ENCODE results near the gene MNAT1. TPM values are rescaled to one million over a fixed set of nuclear protein-coding genes. Genes with fewer than 3 reads are reported as not detected.
A peak's percentile ranks its signal among the peaks of the same experiment; 100 is the strongest.

The MNAT1 gene
- total RNA-seq, 2 experiments from 2014 or later = 36.2 to 40.3 TPM

GRCh38 chr14:60856111-60856510 is 121.5 kb downstream of the MNAT1 start:
- intact Hi-C loops (cut with DNase I, micrococcal nuclease) = no loop called here
- POLR2A ChIA-PET = interaction anchor here (0.6 kb wide), 2 partner anchors 104 to 109 kb away, joined by 4 read pairs; no protein-coding TSS in a partner anchor
- no peak for DNase-seq
- CTCF ChIA-PET = interaction anchor here (0.7 to 0.9 kb wide), 2 partner anchors 200 to 462 kb away, joined by 4 to 5 read pairs; no protein-coding TSS in a partner anchor
- peak; percentile 72 for ATAC-seq
- Mint-ChIP-seq H3K4me1 (peaks cover 19% of the 10 kb centered on the region), H3K4me3 (no peak overlapping the region), H3K27me3 (no peaks in the 10 kb centered on the region), H3K36me3 (ENCODE audit: low read depth) (peaks cover 54% of the 10 kb centered on the region), H3K27ac (no peak overlapping the region), H3K9me3 (ENCODE audit: low read depth) (peaks cover 10% of the 10 kb centered on the region)

DNA sequence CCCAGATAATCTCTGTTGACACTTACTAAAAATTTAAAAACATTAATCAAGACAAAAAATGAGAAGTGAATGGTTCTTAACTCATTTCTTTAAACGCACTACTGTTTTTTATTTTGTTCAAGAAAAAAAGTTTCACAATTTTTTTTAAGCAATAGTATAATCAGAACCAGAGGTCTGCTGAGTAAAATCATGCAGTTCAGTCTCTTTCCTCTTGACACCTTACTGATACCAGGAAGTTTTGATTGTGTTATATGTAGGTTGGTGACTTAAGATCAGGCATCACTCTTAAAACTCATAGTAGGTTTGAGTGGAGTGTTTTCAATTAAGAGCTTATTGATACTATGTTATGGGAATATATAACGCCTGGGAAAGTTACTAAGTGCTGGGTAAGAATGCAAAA is 125.0 kb downstream of the MNAT1 start:
- Mint-ChIP-seq H3K36me3 (ENCODE audit: low read depth) (peaks cover 30% of the 10 kb centered on the region), H3K4me3 (no peak overlapping the region), H3K4me1 (peaks cover 19% of the 10 kb centered on the region), H3K9me3 (ENCODE audit: low read depth) (peaks cover 3% of the 10 kb centered on the region), H3K27ac (no peak overlapping the region), H3K27me3 (no peaks in the 10 kb centered on the region)
- intact Hi-C loops (cut with DNase I, micrococcal nuclease) = loop anchor here in 1 of 2 experiments (2.0 kb wide), 1 partner anchor 107 kb away; no protein-coding TSS in a partner anchor
- POLR2A ChIA-PET = no interaction called here
- peak; percentile 88 for ATAC-seq
- CTCF ChIA-PET = no interaction called here
- no peak for DNase-seq

GRCh38 chr14:60861545-60862140 is 127.1 kb downstream of the MNAT1 start:
- intact Hi-C loops (cut with DNase I, micrococcal nuclease) = no loop called here
- no peaks in the 10 kb centered on the region for H3K9me3 Mint-ChIP-seq (ENCODE audit: low read depth)
- POLR2A ChIA-PET = no interaction called here
- CTCF ChIA-PET = no interaction called here
- no peak for ATAC-seq
- peaks cover 11% of the 10 kb centered on the region for H3K4me1 Mint-ChIP-seq
- peaks cover 15% of the 10 kb centered on the region for H3K36me3 Mint-ChIP-seq (ENCODE audit: low read depth)
- H3K27ac Mint-ChIP-seq = no peak overlapping the region
- H3K27me3 Mint-ChIP-seq = no peaks in the 10 kb centered on the region
- no peak overlapping the region for H3K4me3 Mint-ChIP-seq
- no peak for DNase-seq

- intact Hi-C loops (cut with DNase I, micrococcal nuclease) = no loop called here
These were observed 127.7 kb downstream of the MNAT1 start for GRCh38 chr14:60862283-60862682.

GRCh38 chr14:60863249-60863648 is 128.7 kb downstream of the MNAT1 start:
- ChIA-PET CTCF (no interaction called here), POLR2A (no interaction called here)
- ATAC-seq (no peak), DNase-seq (no peak)
- intact Hi-C loops (cut with DNase I, micrococcal nuclease) = no loop called here
- no peaks in the 10 kb centered on the region for H3K9me3 Mint-ChIP-seq (ENCODE audit: low read depth)
- H3K36me3 Mint-ChIP-seq (ENCODE audit: low read depth) = peaks cover 3% of the 10 kb centered on the region
- no peaks in the 10 kb centered on the region for H3K27me3 Mint-ChIP-seq
- H3K27ac Mint-ChIP-seq = no peak overlapping the region
- H3K4me3 Mint-ChIP-seq = no peak overlapping the region
- peaks cover 22% of the 10 kb centered on the region for H3K4me1 Mint-ChIP-seq

More at GRCh38 chr14:60862283-60862682, 127.7 kb downstream of the MNAT1 start:
- no peaks in the 10 kb centered on the region for H3K9me3 Mint-ChIP-seq (ENCODE audit: low read depth)
- no peak overlapping the region for H3K27ac Mint-ChIP-seq
- no peak for ATAC-seq
- H3K4me3 Mint-ChIP-seq = no peak overlapping the region
- peaks cover 10% of the 10 kb centered on the region for H3K36me3 Mint-ChIP-seq (ENCODE audit: low read depth)
- DNase-seq = no peak
- H3K4me1 Mint-ChIP-seq = peaks cover 14% of the 10 kb centered on the region
- H3K27me3 Mint-ChIP-seq = no peaks in the 10 kb centered on the region
- POLR2A ChIA-PET = no interaction called here
- CTCF ChIA-PET = no interaction called here

DNA sequence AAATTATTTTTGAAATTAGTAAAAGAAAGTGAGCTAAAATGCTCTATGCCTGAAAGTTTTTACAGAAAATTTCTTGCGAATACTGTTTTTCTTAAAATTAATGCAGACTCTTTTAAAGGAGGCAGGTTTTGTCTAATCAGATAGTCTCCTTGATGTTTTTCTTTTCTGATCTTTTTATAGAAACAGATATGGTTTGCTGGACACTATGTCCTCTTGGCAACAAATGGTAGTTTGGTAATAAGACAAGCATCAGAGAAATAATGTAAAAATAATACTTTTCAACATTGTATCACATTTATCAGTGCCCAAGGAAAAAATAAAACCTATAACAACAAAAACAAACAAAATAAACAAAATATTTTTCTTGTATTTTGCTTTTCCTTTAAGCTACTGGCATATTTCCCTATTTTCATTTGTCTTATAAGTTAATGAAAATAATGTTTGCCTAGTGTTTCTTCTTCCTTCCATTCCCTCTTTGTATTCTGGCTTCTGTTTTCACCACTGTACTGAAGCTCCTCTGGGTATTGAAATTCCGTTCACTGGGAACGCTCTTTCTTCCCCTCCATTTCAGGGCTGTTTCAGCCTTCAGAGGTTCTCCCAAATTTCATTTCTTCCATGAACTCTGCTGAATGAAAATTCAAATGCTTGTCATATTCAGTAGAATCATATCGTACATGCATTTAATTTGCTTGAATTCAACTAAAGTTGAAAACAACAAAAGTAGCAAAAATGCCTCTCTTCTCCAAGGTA is 131.0 kb downstream of the MNAT1 start:
- H3K4me3 Mint-ChIP-seq = no peak overlapping the region
- no peaks in the 10 kb centered on the region for H3K9me3 Mint-ChIP-seq (ENCODE audit: low read depth)
- CTCF ChIA-PET = no interaction called here

DNA sequence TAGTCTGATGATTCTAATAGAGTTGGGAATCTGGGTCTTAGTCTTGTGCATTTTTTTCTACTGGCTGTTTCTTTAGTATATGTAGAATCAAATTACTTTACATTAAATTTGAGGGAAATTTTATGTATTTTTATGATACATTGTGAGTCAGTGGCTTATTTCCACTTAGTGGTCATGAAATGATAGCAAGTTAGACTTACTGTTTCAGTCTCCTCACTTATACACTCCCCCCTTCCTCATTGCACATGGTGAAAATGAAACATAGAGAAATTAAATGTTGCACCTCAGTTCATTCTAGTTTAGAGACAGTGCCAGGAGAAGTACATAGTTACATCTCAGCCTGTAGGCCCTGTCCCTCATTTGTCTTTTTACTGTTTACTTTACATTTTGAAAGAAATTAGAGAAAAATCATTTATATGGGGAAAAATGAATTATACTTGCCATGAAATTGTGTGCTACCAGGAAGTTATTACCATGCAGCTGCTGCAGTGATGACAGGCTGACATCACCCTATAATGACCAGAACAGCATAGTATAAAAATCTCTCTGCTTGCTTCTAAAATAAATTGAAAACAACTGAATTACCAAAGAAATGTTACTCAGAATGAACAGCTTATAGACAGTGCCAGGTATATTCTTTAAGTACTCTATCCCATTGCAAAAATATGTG is 133.1 kb downstream of the MNAT1 start:
- no peak overlapping the region for H3K27ac Mint-ChIP-seq

More for the DNA sequence above, 131.0 kb downstream of the MNAT1 start:
- Mint-ChIP-seq H3K4me1 (peaks cover 11% of the 10 kb centered on the region), H3K36me3 (ENCODE audit: low read depth) (no peaks in the 10 kb centered on the region), H3K27me3 (no peaks in the 10 kb centered on the region), H3K27ac (no peak overlapping the region)
- ATAC-seq (no peak), DNase-seq (no peak)
- intact Hi-C loops (cut with DNase I, micrococcal nuclease) = loop anchor here in 1 of 2 experiments (5.0 kb wide), 1 partner anchor 102 kb away; no protein-coding TSS in a partner anchor
- POLR2A ChIA-PET = no interaction called here

DNA sequence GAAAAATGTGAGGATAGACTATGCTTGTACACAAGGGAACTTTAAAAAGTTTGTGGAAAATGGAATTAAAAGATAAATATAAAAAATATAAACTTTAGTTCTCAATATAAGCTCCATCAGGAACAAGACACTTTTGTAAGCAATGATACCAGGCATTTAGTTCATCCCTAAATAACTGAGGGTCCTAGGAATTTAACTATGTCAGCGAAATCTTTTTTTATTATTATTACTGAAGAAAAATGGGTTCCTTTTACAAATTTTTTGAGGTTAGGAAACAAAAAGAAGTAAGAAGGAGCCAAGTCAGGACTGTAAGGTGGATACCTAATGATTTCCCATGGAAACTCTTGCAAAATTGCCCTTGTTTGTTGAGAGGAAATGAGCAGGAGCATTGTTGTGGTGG is 143.6 kb downstream of the MNAT1 start:
- no peak overlapping the region for H3K4me3 Mint-ChIP-seq
- peaks cover 28% of the 10 kb centered on the region for H3K36me3 Mint-ChIP-seq (ENCODE audit: low read depth)
- no peak overlapping the region for H3K27ac Mint-ChIP-seq
- no peaks in the 10 kb centered on the region for H3K27me3 Mint-ChIP-seq
- H3K4me1 Mint-ChIP-seq = peaks cover 9% of the 10 kb centered on the region
- ChIA-PET POLR2A (no interaction called here), CTCF (no interaction called here)
- DNase-seq (no peak), ATAC-seq (no peak)
- H3K9me3 Mint-ChIP-seq (ENCODE audit: low read depth) = peaks cover 11% of the 10 kb centered on the region
- intact Hi-C loops (cut with DNase I, micrococcal nuclease) = no loop called here

More for the DNA sequence above, 133.1 kb downstream of the MNAT1 start:
- Mint-ChIP-seq H3K9me3 (ENCODE audit: low read depth) (no peaks in the 10 kb centered on the region), H3K4me1 (peaks cover 11% of the 10 kb centered on the region), H3K4me3 (no peak overlapping the region), H3K36me3 (ENCODE audit: low read depth) (no peaks in the 10 kb centered on the region), H3K27me3 (no peaks in the 10 kb centered on the region)
- DNase-seq (no peak), ATAC-seq (peak; percentile 95)
- CTCF ChIA-PET = no interaction called here
- intact Hi-C loops (cut with DNase I, micrococcal nuclease) = loop anchor here in 1 of 2 experiments (5.0 kb wide), 1 partner anchor 100 kb away; no protein-coding TSS in a partner anchor
- POLR2A ChIA-PET = no interaction called here

DNA sequence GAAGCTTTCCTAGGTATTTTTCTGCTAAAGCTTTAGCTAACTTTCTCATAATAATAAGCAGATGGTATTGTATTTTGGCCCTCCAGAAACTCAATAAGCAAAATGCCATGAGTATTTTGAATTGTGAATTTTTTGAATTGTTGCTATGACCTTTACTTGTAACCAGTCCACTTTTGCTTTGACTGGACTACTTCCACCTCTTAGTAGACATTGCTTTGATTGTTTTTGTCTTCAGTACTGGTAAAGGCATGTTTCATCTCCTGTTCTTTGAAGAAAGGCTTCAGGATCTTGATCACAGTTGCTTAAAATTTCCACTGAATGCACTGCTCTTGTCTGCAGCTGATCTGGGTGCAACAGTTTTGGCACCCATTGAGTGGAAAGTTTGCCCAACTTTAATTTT is 144.0 kb downstream of the MNAT1 start:
- Mint-ChIP-seq H3K36me3 (ENCODE audit: low read depth) (peaks cover 29% of the 10 kb centered on the region), H3K9me3 (ENCODE audit: low read depth) (peaks cover 13% of the 10 kb centered on the region), H3K27me3 (no peaks in the 10 kb centered on the region), H3K4me3 (no peak overlapping the region), H3K27ac (no peak overlapping the region), H3K4me1 (peaks cover 9% of the 10 kb centered on the region)
- intact Hi-C loops (cut with DNase I, micrococcal nuclease) = no loop called here
- ATAC-seq = peak; percentile 79
- ChIA-PET POLR2A (no interaction called here), CTCF (no interaction called here)
- DNase-seq = peak; percentile 9

- no peak for ATAC-seq
- ChIA-PET CTCF (no interaction called here), POLR2A (no interaction called here)
- Mint-ChIP-seq H3K27ac (no peak overlapping the region), H3K4me1 (peaks cover 9% of the 10 kb centered on the region), H3K36me3 (ENCODE audit: low read depth) (peaks cover 59% of the 10 kb centered on the region), H3K27me3 (no peaks in the 10 kb centered on the region), H3K9me3 (ENCODE audit: low read depth) (peaks cover 26% of the 10 kb centered on the region), H3K4me3 (no peak overlapping the region)
- intact Hi-C loops (cut with DNase I, micrococcal nuclease) = no loop called here
- DNase-seq = no peak
These were observed 147.7 kb downstream of the MNAT1 start for GRCh38 chr14:60882219-60882618.

- H3K27ac Mint-ChIP-seq = no peak overlapping the region
- intact Hi-C loops (cut with DNase I, micrococcal nuclease) = no loop called here
These were observed 149.6 kb downstream of the MNAT1 start for GRCh38 chr14:60884134-60884533.

More at GRCh38 chr14:60884134-60884533, 149.6 kb downstream of the MNAT1 start:
- no peak for DNase-seq
- Mint-ChIP-seq H3K4me1 (peaks cover under 1% of the 10 kb centered on the region), H3K9me3 (ENCODE audit: low read depth) (peaks cover 29% of the 10 kb centered on the region), H3K27me3 (no peaks in the 10 kb centered on the region), H3K36me3 (ENCODE audit: low read depth) (peaks cover 56% of the 10 kb centered on the region), H3K4me3 (no peak overlapping the region)
- ChIA-PET POLR2A (no interaction called here), CTCF (no interaction called here)
- no peak for ATAC-seq

Measured in activated CD4-positive, alpha-beta T cell treated with anti-CD3 and anti-CD28 coated beads for 36 hours (primary cell).